ENCODE results near the gene TMIE.
"Not testable (repeated sequence)": the region's sequence is repeated elsewhere in the genome, so short reads cannot be mapped to it uniquely, and the experiment has no call there.

TMIE gene

DNA sequence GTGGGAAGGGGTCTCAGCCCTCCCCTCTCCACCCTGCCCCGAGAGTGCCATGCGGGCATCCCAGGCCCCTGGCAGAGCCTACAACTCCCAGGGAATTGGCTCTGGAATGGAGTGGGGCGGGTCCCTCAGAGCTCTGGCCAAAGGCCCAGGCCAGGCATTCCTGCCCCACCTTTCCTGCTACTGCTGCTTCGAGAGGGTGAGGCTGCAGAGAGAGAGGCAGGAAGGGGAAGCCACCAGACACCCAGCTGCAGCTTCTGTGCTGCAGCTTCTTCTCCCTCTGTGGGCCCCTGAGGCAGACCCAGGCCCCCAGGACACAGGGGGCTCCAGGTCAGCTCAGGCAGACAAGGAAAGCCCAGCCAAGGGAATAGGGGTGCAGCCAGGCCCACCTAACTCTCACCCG lies 10.4 kb upstream of the TMIE start:
- DNase-seq, result no peak

DNA sequence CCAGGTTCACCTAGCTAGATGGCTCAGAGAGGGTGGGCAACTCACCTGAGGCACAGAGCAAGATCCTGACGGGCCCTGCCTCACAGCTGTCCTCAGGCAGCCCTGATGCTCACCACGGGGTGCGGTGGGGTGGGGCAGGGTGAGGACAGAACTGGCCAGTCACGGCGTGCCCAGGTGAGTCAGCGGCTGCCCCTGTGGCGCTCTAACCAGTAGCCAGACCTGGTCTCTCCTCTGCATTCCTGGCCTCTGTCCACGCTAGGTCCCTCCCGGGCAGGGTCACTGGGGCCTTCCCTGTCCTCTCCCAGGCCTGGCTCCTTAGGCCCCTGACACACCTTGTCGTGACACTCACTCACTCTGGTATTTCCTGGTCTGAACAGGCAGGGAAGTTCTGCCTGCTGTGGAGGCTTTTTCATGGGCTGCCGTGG lies 8.6 kb upstream of the TMIE start:
- peak; percentile 30 for DNase-seq

DNA sequence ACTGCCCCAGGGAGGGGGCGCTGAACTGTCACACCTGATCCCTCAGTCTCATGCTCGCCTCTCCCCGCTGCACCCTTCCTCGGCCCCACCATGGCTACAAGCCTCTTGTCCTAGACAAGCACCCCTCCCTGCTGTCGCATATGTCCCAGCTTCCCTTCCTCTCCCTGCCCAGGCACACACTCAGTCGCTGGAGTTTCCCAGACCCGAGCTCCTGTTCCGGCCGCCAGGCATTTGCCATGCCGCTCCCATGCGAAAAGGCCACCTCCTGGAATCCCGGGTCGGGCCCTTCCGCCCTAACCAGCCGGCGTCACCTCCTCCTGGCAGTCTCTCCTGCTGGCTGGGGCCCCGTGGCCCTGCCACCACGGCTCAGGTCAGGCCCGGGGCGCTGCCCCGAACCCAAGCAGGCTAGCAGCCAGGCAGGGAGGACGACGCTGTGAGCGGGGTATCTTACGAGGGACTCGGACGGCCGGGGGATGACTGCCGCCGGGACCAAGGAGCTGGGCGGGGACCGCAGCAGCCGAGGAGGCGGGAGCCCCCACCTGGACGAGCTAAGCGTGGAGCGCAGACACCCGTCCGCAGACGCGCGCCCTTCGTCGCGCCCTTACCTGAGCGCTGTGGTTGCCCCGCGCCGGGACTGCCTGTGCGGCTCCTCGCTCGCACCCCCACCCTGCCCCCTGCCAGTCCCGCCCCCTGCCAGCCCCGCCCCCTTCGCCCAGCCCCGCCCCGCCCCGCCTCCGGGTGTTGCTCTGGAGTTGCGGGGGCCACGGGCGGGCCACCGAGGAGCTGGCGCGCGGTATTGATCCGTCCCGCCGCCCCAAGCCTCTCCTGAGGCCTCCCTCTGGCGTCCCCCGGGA lies 7.9 kb upstream of the TMIE start, which contains the start of gene ALS2CL:
Gene ALS2CL, minus strand, starts transcription at position 642 of the 854 bp plus-strand sequence. CDS start 4,239 bp downstream, outside the sequence.
- peak; percentile 85 for DNase-seq

- no peak for DNase-seq
Measured at GRCh38 chr3:46693892-46694226, 7.3 kb upstream of the TMIE start.

GRCh38 chr3:46694520-46694919 lies 6.7 kb upstream of the TMIE start:
- no peak for DNase-seq

DNA sequence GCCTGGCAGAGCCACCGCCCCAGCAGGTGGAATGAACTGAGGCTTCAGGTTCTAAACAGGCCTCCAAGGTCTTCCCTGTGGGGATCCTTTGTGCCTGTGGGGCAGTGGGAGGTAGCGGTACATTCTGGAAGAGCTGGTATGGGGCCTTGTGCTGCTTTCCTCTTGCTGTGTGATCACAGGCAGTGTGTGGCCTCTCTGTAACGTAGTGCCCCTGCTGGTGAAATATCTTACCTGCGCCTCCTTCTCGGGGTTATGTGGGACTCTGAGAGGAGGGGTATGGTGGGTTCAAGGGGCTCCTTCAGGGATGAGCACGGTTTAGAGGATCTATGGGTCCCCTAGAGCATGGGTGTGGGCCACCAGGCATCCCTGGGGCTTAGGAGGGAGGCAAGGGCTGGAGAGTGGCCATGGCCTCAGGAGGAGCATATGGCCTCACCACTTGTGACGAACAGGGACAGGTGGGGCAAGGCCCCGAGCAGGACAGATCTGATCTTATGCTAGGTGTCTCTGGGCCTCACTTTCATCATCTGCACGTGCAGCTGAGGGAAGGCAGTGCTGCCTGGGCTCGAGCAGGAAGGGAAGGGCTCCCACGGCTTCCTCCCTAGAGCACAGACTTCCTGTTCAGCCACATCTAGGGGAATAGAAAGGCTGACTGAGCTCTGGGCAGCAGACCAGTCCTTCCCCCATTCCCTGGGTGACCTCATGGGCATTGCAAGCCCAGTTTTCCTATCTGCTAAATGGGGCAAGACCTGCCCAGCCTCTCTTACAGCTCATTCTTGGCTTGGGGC lies 5.8 kb upstream of the TMIE start:
- DNase-seq, result peak; percentile 46

- DNase-seq, result peak; percentile 58
Measured at GRCh38 chr3:46695962-46696894, 5.0 kb upstream of the TMIE start.

DNA sequence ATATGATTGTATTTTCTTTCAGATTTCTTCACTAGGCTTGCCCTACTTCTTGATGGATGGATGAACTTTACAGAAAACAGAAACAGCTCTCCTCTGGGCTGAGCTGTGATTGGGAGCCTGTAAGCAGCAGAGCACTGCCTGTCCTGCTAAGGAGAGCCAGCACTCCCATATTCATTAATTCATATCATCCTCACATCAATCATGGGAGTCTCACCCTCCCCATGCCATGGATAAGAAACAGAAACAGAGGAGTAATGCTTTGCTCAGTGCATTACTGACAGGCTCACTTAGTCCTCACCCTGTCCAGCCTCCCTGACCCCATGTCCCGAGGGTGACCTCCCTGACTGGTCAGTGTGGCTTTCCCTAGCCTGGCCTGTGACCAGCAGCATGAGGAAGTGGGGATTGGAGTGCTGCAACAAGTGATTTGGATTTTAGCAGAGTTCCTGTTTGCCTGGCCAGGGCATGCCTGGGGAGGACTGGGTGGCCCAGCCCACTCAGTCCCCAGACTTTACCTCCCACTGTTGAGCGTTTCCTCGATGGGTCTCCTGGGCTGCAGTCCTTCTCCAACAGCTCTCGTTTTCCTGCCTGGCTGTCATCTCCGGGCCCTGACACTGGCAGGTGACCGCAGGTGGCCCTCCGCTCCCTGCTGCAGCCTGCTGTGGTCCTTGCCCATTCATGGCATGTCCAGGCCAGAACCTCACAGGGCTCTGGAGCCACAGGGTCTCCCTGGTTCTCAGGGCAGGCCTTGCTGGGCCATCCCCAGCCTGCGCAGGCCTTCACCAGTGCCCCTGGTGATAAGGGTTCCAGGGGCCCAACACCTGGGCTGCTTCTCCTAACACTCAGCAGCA lies 1.3 kb upstream of the TMIE start:
- no peak for DNase-seq

GRCh38 chr3:46700772-46701171 lies 420 bp upstream of the TMIE start:
- DNase-seq, result no peak

DNA sequence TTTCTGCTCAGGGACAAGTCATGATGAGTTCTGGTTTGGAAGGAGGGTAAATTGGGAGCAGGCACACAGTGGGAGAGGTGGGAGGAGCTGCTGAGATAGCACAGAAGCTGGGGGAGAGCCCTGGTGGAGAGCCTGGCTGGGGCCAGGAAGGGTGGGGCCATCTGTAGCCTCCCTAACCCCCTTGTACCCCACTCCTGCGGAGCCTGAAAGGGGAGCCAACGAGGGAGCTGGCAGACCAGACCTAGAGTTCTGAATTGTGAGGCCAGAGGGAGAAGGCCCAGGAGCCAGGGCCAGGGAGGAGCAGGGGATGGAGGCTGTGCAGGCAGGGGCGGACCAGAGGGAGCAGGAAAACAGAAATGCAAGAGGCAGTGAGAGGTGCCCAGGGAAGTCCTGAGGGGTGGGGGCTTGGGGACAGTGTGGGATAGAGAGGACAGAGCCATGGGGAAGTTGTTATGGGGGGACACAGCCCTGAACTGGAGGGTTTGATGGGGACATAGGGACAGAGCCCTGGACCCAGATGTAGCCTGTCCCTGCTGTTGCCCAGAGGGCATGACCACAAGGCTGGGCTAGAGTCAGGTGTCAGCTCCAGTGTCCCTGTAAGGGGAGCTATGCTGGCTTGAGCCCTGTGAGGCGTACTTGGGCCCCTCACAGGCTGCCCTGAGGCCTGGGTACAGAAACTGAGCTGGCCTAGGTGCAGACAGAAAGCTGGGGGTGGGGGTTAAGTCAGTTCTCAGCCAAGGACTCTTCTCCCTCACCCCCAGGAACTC lies 1.2 kb downstream of the TMIE start:
- no peak for DNase-seq

DNA sequence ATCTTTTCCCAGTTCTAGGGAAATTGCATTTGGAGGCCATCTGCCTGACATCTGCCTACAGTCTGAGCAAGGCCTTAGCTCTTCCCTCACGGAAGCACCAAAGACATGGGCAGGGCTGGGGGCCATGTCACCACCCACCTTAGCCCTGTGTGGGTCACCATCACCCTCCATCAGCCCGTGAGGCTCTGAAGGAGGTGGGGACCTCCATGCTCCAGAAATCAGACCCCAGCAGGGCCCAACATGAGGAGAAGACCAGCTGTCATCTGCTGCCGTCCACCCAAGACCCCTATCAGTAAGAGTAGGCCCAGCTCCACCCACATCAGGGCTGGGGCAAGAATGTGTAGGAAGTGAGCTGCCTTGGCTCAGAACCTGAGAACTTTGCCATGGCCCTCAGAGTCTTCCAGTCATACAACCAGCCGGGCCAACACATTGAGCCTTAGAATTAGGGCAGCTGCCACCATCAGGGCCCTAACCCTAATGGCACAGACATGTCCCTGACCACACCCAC lies 1.9 kb downstream of the TMIE start:
- no peak for DNase-seq

DNA sequence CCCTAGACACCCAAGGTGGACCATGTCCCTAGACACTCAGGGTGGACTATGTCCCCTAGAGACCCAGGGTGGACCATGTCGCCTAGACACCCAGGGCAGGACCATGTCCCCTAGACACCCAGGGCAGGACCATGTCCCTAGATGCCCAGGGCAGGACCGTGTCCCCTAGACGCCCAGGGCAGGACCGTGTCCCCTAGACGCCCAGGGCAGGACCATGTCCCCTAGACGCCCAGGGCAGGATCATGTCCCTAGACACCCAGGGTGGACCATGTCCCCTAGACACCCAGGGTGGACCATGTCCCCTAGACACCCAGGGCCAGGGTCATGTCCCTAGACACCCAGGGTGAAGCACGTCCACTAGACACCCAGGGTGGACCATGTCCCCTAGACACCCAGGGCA lies 3.2 kb downstream of the TMIE start:
- not testable (repeated sequence) for DNase-seq

- peak; percentile 70 for DNase-seq
Measured at GRCh38 chr3:46705022-46705530, 3.9 kb downstream of the TMIE start.

DNA sequence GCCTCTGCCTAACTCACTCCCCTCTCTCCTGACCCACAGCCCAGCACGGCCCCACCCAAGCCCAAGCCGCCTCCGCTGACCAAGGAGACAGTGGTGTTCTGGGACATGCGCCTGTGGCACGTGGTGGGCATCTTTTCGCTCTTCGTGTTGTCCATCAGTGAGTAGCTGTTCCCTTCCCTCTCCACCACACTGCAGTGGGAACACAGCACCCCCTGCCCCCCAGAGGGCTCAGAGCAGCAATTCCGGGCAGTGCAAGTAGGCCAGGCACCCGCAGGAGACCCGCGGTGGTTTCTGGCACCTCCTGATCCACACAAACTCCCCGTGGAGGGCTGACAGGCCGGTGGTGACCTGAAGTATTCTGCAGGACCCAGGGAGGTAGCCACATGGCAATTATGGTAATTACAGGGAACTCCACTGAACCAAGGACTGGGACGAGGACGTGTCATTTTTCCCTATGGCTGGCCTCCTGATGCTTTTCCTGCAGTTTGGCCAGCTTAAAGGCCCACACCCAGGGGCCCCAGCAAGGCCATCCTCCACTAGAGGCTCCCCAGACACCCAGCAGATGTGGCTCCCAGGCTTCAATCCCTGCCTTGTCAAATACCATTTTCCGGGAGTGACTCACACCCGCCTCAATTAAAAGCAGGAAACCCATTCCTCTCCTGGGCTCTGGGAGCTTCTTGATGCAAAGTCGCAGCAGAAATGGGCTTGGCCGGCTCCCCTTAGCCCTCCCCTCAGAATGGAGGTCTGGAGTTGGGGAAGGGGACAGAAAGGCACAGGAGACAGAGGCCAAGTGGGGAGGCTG lies 4.8 kb downstream of the TMIE start:
- DNase-seq, result no peak

DNA sequence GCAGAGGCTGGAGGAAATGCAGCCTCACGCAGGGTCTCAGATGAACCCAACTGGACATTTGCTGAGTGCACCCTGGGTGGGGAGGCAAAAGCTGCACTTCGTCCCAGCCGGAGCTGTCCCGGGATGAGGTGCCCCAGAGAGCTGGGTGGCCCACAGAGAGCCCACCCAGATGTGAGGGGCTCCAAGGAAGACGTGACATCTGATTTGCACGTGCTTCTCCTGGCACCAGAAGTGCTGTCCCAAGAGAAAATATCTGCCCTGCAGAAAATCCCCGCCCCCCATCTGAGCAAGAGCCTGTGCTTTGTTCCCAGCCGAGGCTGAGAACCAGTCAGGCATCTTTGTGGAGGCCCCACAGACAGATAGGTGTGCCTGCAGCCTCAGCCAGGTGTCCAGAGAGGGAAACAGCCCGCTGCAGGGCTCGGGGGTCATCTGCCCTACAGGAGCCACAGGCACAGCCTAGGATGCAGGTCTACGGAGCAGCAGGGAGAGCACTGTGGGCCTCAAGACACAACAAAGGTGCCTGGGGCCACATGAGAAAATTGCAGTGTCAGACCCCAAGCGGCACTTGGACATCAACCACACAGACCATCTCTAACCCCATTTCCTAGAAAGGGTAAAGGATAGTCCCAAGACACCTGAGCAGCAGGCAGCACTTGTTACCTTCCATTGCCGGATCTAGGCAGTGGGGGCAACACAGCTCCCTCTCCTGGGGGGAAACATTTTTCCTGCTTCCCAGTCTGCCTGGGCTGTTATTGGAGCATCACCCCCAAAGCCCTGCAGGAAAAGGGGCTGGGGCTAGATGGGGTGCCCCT lies 5.8 kb downstream of the TMIE start:
- no peak for DNase-seq

GRCh38 chr3:46707601-46708011 lies 6.4 kb downstream of the TMIE start:
- no peak for DNase-seq

- no peak for DNase-seq
Measured at GRCh38 chr3:46708401-46709156, 7.4 kb downstream of the TMIE start.

DNA sequence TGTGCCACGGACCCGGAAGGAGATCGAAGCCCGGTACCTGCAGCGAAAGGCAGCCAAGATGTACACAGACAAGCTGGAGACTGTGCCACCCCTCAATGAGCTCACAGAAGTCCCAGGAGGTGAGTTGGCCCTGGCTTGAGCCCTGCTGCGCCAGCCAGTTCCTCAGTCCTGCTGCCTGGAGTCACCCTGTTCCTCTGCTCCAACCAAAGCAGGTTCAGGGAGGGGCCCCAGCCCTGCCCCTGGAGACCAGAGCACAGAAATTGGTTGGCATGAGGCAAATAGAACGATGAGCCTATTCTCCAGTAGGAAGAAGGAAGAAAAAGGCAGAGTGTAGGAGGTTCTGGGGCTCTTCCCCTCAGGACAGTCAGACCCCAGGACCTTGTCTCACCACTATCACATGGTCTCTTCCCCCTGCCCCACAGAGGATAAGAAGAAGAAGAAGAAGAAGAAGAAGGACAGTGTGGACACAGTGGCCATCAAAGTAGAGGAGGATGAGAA lies 8.0 kb downstream of the TMIE start:
- DNase-seq, result no peak
